Activated CD8-positive, alpha-beta memory T cell treated with anti-CD3 and anti-CD28 coated beads, Interleukin-2, amount 50 U/mL, for 1 hour (primary cell): ENCODE measurements around the gene ZNF333.

Experiments used
- DNase-seq: peaks from one replicate; pipeline ENCODE4 v3.0.0-alpha.2; 2020; ENCODE audit errors: extremely low read depth

Gene ZNF333

GRCh38 chr19:14689598-14690503 is at the start of gene ZNF333:
Gene ZNF333, plus strand, starts transcription at chr19:14690048. Its CDS starts 3,444 bp downstream, at chr19:14693492.
- DNase-seq: peak; percentile 95

- no peak for DNase-seq
Observed at GRCh38 chr19:14648506-14648905, 41.3 kb upstream of the ZNF333 start.

GRCh38 chr19:14649020-14649419 is 40.8 kb upstream of the ZNF333 start:
- DNase-seq: no peak

- no peak for DNase-seq
Observed at GRCh38 chr19:14650161-14650560, 39.7 kb upstream of the ZNF333 start.

- no peak for DNase-seq
Observed at GRCh38 chr19:14654786-14655560, 34.9 kb upstream of the ZNF333 start.

- DNase-seq: no peak
Observed at GRCh38 chr19:14655726-14656125, 34.1 kb upstream of the ZNF333 start.

- DNase-seq: no peak
Observed at GRCh38 chr19:14659874-14660489, 29.9 kb upstream of the ZNF333 start.

- DNase-seq: no peak
Observed at GRCh38 chr19:14661372-14661924, 28.4 kb upstream of the ZNF333 start.

GRCh38 chr19:14669940-14670339 is 19.9 kb upstream of the ZNF333 start:
- no peak for DNase-seq

GRCh38 chr19:14670408-14670807 is 19.4 kb upstream of the ZNF333 start:
- no peak for DNase-seq

GRCh38 chr19:14672188-14672872 is 17.5 kb upstream of the ZNF333 start:
- DNase-seq: no peak

GRCh38 chr19:14673088-14673487 is 16.8 kb upstream of the ZNF333 start:
- no peak for DNase-seq

GRCh38 chr19:14674764-14675163 is 15.1 kb upstream of the ZNF333 start, which contains the start of gene ADGRE3:
Gene ADGRE3, minus strand, starts transcription at chr19:14674844. Its CDS starts 74 bp downstream, at chr19:14674770.
- DNase-seq: no peak

GRCh38 chr19:14676762-14677161 is 13.1 kb upstream of the ZNF333 start:
- DNase-seq: no peak

GRCh38 chr19:14677464-14677863 is 12.4 kb upstream of the ZNF333 start:
- DNase-seq: no peak

GRCh38 chr19:14678199-14678598 is 11.6 kb upstream of the ZNF333 start:
- DNase-seq: no peak

- DNase-seq: no peak
Observed at GRCh38 chr19:14682084-14682483, 7.8 kb upstream of the ZNF333 start.

GRCh38 chr19:14683439-14683838 is 6.4 kb upstream of the ZNF333 start:
- DNase-seq: no peak

- no peak for DNase-seq
Observed at GRCh38 chr19:14686411-14686810, 3.4 kb upstream of the ZNF333 start.

GRCh38 chr19:14694641-14695266 is 4.9 kb downstream of the ZNF333 start:
- DNase-seq: no peak

- DNase-seq: no peak
Observed at GRCh38 chr19:14695471-14695870, 5.6 kb downstream of the ZNF333 start.
